ENCODE results near the gene CERS6. TPM values are rescaled to one million over a fixed set of nuclear protein-coding genes. Genes with fewer than 3 reads are reported as not detected.

The CERS6 gene
- total RNA-seq, 4 donors from 2014 or later: 25.9 to 57.2 (median 35.8) TPM

- DNase-seq (ENCODE audit: low spot score): no peak
- no peak for TF ChIP-seq CTCF (IDR thresholded peaks at IDR 0.05)
- no peak for ATAC-seq (ENCODE audit: low FRiP score)
Measured at GRCh38 chr2:168694173-168694572, 238.1 kb downstream of the CERS6 start.

- ATAC-seq (ENCODE audit: low FRiP score) (no peak), DNase-seq (ENCODE audit: low spot score) (no peak)
- TF ChIP-seq CTCF (IDR thresholded peaks at IDR 0.05): no peak
Measured at GRCh38 chr2:168694866-168695265, 238.8 kb downstream of the CERS6 start.

- no peak for TF ChIP-seq CTCF (IDR thresholded peaks at IDR 0.05)
- no peak for ATAC-seq (ENCODE audit: low FRiP score)
- no peak for DNase-seq (ENCODE audit: low spot score)
Measured at GRCh38 chr2:168697668-168698121, 241.6 kb downstream of the CERS6 start.

- DNase-seq (ENCODE audit: low spot score): no peak
- no peak for ATAC-seq (ENCODE audit: low FRiP score)
- no peak for TF ChIP-seq CTCF (IDR thresholded peaks at IDR 0.05)
Measured at GRCh38 chr2:168698969-168699368, 242.9 kb downstream of the CERS6 start.

- TF ChIP-seq CTCF (IDR thresholded peaks at IDR 0.05): no peak
- ATAC-seq (ENCODE audit: low FRiP score): no peak
- peak; percentile 30 for DNase-seq (ENCODE audit: low spot score)
Measured at GRCh38 chr2:168699844-168700417, 243.9 kb downstream of the CERS6 start.

- TF ChIP-seq CTCF (IDR thresholded peaks at IDR 0.05): no peak
- ATAC-seq (ENCODE audit: low FRiP score): no peak
- DNase-seq (ENCODE audit: low spot score): no peak
Measured at GRCh38 chr2:168700615-168701245, 244.7 kb downstream of the CERS6 start.

GRCh38 chr2:168702579-168702978 lies 246.5 kb downstream of the CERS6 start:
- TF ChIP-seq CTCF (IDR thresholded peaks at IDR 0.05): no peak
- DNase-seq (ENCODE audit: low spot score) (no peak), ATAC-seq (ENCODE audit: low FRiP score) (no peak)
